Measurements from ENCODE around the gene CEP89.
"Not testable (repeated sequence)": the region's sequence is repeated elsewhere in the genome, so short reads cannot be mapped to it uniquely, and the experiment has no call there.

The CEP89 gene

GRCh38 chr19:32833388-32833787 is 138.4 kb downstream of the CEP89 start:
- not testable (repeated sequence) for DNase-seq (ENCODE audit: low spot score)

- not testable (repeated sequence) for DNase-seq (ENCODE audit: low spot score)
Measured at GRCh38 chr19:32832825-32833224, 138.9 kb downstream of the CEP89 start.

GRCh38 chr19:32832094-32832493 is 139.7 kb downstream of the CEP89 start:
- not testable (repeated sequence) for DNase-seq (ENCODE audit: low spot score)

GRCh38 chr19:32831611-32832010 is 140.1 kb downstream of the CEP89 start:
- no peak for DNase-seq (ENCODE audit: low spot score)

GRCh38 chr19:32830231-32831014 is 141.3 kb downstream of the CEP89 start:
- DNase-seq (ENCODE audit: low spot score): peak; percentile 43

- no peak for DNase-seq (ENCODE audit: low spot score)
Measured at GRCh38 chr19:32829345-32829896, 142.3 kb downstream of the CEP89 start.

GRCh38 chr19:32828643-32829344 is 143.0 kb downstream of the CEP89 start:
- no peak for DNase-seq (ENCODE audit: low spot score)

GRCh38 chr19:32828139-32828538 is 143.6 kb downstream of the CEP89 start:
- no peak for DNase-seq (ENCODE audit: low spot score)
